Ishikawa (cell line): ENCODE results near the gene LYRM1.

ENCODE experiments used
- CEBPB ChIP-seq: IDR thresholded peaks from 2 replicates; pipeline ENCODE4 v1.6.1; 2012
- CREB1 ChIP-seq: IDR thresholded peaks from 2 replicates; pipeline ENCODE4 v1.6.1; 2012; ENCODE audit warnings: low read depth
- EGR1 ChIP-seq: IDR thresholded peaks from 2 replicates; pipeline ENCODE4 v1.6.1; 2012
- EP300 ChIP-seq: IDR thresholded peaks from 2 replicates; pipeline ENCODE4 v1.6.1; 2012; ENCODE audit warnings: borderline replicate concordance
- FOXM1 ChIP-seq: IDR thresholded peaks from 2 replicates; pipeline ENCODE4 v1.6.1; 2012; ENCODE audit warnings: low read depth, borderline replicate concordance
- MAX ChIP-seq: IDR thresholded peaks from 2 replicates; pipeline ENCODE4 v1.6.1; 2012
- NFIC ChIP-seq: IDR thresholded peaks from 2 replicates; pipeline ENCODE4 v1.6.1; 2012
- RAD21 ChIP-seq: IDR thresholded peaks from 2 replicates; pipeline ENCODE4 v1.6.1; 2012; ENCODE audit warnings: low read depth
- REST ChIP-seq: IDR thresholded peaks from 2 replicates; pipeline ENCODE4 v1.6.1; 2012; ENCODE audit warnings: low read depth, mild to moderate bottlenecking
- TAF1 ChIP-seq: IDR thresholded peaks from 2 replicates; pipeline ENCODE4 v1.6.1; 2012; ENCODE audit warnings: low read depth, mild to moderate bottlenecking
- TCF12 ChIP-seq: IDR thresholded peaks from 2 replicates; pipeline ENCODE4 v1.6.1; 2012; ENCODE audit warnings: low read depth
- TEAD4 ChIP-seq: IDR thresholded peaks from 2 replicates; pipeline ENCODE4 v1.6.1; 2012
- USF1 ChIP-seq: IDR thresholded peaks from 2 replicates; pipeline ENCODE4 v1.6.1; 2012
- YY1 ChIP-seq: IDR thresholded peaks from 2 replicates; pipeline ENCODE4 v1.6.1; 2012; ENCODE audit warnings: low read depth
- ZBTB7A ChIP-seq: IDR thresholded peaks from 2 replicates; pipeline ENCODE4 v1.6.1; 2012; ENCODE audit warnings: low read depth

The LYRM1 gene

GRCh38 chr16:20889625-20890275, 10.8 kb upstream of the LYRM1 start:
- TF ChIP-seq FOXM1 (no peak), CEBPB (no peak), TCF12 (no peak), CREB1 (no peak), RAD21 (no peak), TEAD4 (no peak), TAF1 (no peak), NFIC (no peak), ZBTB7A (no peak), EP300 (no peak), YY1 (no peak), MAX (no peak), EGR1 (no peak), REST (no peak), USF1 (no peak)

GRCh38 chr16:20894388-20894787, 6.2 kb upstream of the LYRM1 start:
- TF ChIP-seq USF1: no peak
- no peak for TF ChIP-seq EGR1
- no peak for TF ChIP-seq FOXM1
- no peak for TF ChIP-seq REST
- TF ChIP-seq TAF1: no peak
- TF ChIP-seq TEAD4: no peak
- TF ChIP-seq ZBTB7A: no peak
- TF ChIP-seq YY1: no peak
- TF ChIP-seq MAX: no peak
- TF ChIP-seq CREB1: no peak
- no peak for TF ChIP-seq EP300
- TF ChIP-seq CEBPB: no peak
- no peak for TF ChIP-seq TCF12
- no peak for TF ChIP-seq NFIC

- no peak for TF ChIP-seq TEAD4
- TF ChIP-seq EP300: no peak
- no peak for TF ChIP-seq EGR1
- no peak for TF ChIP-seq YY1
- no peak for TF ChIP-seq CEBPB
- TF ChIP-seq RAD21: no peak
- TF ChIP-seq CREB1: no peak
- no peak for TF ChIP-seq TCF12
- no peak for TF ChIP-seq FOXM1
- TF ChIP-seq REST: no peak
- no peak for TF ChIP-seq MAX
- TF ChIP-seq NFIC: no peak
- TF ChIP-seq USF1: no peak
- TF ChIP-seq ZBTB7A: no peak
- no peak for TF ChIP-seq TAF1
Measured at GRCh38 chr16:20897253-20897897, 3.2 kb upstream of the LYRM1 start.

- no peak for TF ChIP-seq MAX
- no peak for TF ChIP-seq REST
- no peak for TF ChIP-seq TEAD4
- TF ChIP-seq ZBTB7A: no peak
- no peak for TF ChIP-seq NFIC
- TF ChIP-seq CREB1: no peak
- no peak for TF ChIP-seq USF1
- TF ChIP-seq EGR1: no peak
- TF ChIP-seq RAD21: no peak
- no peak for TF ChIP-seq CEBPB
Measured at GRCh38 chr16:20897922-20898321, 2.6 kb upstream of the LYRM1 start.
